GM18502 (cell line): ENCODE data around the gene DPYD.

ENCODE experiments used
- ATAC-seq: cut with Tn5 transposase; IDR thresholded peaks from one replicate; pipeline ENCODE4 v1.9.1; 2021; ENCODE audit warnings: mild to moderate bottlenecking; ENCODE audit not compliant: unreplicated experiment, poor library complexity

The DPYD gene

DNA sequence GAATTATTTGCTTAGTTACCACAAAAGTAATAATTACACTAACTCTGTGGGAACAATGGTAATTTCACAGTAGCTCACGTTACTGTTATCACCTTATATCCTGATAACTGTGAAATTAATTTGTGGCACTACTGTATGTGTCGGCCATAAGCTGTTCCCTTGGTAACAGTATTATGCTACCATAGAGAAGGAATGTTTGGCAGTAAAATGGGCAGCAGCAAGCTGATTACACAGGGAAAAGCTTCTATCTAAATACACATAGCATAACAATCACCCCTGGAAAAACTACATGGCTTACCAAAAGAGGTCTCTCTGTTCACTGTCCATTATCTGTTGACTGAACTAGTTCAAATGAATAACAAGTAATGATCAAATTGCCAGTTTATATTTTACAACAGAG, 124.1 kb downstream of the DPYD start:
- no peak for ATAC-seq

DNA sequence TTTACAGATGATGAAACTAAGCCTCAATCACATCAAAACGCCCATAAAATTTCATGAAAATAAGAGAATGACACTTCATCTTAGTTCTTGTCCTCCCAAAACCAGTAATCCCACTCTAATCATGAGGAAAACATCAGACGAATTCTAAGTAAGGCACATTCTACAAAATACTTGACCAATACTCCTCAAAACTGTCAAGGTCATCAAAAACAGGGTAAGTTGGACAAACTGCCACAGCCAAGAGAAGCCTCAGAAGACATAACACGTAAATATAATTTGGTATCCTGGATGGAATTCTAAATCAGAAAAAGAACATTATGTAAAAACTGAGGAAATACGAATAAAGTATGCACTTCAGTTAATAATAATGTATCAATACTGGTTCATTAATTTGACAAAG, 128.2 kb downstream of the DPYD start:
- ATAC-seq, result no peak

DNA sequence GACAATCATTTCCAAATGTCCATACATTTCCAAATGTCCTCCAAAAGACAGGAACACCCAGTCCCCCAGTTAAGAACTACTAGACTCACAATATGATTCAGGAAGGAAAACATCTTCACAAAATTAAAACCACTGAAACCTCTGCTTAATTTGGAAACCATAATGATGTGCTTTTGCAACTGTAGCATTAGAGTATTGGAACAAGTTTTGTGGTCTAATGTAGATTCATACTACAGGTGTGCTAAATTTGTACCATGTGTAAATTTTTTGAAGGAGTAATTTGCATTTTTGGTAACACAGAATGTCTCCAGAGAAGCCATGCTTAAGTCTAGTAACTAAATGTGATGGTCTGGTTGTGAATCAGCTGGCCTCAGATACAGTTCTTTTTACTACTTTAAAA, 129.6 kb downstream of the DPYD start:
- ATAC-seq, result peak; percentile 79

DNA sequence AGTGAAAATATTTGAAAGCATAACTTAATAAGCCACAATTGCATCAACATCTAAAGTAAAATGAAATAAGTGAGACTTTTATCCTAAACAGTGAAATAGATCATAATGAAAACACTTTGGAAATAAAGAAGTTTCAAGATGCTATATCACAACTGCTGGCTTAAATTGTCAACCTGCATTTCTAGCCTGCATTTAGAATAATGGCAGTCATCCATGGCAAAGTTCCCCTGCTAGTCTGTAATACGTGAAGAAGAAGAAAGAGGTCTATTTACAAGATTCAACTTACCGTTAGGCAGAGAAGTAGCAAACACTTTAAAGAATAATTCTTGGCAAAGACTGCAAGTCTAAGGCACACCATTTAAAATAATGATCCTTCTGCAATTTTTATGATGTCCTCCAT, 133.6 kb downstream of the DPYD start:
- no peak for ATAC-seq

DNA sequence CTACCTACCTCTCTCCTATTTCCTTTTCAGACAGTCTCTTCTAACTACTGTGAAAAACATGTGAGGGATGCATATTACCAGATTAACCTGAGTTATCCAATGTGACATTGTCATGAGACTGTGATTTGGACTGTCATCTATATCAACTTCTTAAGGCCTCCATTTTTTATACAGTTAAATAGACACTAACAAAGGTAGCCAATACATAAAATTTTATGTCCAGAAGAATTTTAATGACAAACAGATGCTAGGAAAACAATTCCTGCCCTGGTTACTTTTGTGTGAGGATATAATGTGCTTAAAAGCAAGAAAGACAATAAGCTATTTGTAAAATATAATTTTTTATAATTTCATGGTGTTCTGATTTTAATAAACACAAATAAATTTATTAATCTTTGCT, 136.2 kb downstream of the DPYD start:
- no peak for ATAC-seq

DNA sequence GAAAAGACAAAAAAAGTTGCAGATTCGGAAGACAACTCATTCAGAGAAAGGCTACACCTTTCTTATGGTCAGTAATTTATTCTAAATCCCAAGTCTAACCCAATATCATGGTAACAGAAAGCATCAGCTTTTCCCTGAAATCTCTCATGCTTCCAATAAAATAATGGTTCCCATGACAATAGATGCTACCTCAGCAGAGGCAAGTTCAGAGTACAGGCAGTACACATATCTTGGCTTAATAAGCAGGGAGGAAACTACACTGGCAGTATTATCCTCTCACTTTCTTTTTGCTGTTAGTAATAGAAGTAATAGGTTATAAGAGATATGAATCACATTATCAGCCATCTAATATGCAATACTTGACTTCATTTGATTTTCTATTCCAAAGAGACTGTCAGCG, 137.1 kb downstream of the DPYD start:
- ATAC-seq, result no peak

DNA sequence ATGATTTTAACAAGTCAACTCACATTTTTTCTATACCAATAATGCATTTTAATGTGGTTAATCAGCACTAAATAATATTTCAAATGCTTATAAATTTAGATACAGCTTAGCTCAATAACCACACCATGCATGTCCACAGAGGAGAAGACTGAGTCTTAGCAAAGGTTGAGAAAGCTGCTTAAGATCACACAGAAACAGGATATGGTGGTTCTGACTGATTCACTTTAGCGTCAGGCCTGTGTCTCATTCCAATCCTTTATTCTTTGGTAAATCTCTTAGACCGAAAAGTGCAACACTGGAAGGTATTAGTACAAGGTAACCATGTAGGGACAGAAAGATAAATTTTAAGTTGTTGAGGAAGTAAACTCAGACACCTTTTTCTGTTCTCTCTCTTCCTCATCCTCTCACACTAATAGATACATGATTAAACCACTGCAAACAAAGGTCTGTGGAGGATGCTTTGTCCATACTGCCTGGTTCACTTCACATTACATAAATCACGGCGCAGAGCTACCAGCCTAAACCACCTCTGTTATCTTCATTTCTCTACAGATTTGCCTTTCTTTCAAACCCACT, 139.0 kb downstream of the DPYD start:
- ATAC-seq, result no peak

DNA sequence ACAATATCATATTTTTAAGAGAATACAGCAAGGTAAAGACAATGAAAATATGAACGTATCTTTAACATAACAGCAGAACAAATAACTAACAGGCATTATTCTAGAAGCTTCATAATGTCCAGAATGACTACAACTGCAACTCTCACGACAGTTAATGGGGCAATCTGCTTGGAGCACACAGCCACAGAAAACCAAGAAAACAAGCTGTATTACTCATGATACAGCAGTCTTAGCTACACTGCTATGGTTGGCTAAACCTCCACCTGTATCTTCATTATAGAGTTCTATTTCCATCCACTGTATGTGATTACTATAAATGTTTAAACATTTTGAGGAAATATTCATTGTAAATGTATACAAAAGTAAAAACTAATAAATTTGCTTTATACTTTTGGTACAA, 139.9 kb downstream of the DPYD start:
- no peak for ATAC-seq

DNA sequence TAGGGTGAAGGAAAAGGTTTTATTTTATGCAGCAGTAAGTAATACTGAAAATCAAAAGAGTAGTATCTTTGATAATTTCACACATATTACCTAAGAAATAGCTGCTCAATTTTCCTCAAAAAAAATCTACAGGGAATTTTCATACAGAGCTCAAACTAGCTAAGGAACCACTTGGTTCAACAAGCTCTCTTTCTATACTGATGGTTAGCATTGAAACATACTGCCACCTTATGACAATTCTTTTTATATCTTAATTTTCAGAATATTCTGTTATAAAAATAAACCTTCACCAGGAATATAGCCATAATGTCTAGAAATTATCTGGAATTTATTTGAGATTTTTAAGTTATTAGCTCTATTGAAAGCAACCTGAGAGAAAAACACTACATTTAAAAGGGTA, 142.1 kb downstream of the DPYD start:
- ATAC-seq, result no peak

DNA sequence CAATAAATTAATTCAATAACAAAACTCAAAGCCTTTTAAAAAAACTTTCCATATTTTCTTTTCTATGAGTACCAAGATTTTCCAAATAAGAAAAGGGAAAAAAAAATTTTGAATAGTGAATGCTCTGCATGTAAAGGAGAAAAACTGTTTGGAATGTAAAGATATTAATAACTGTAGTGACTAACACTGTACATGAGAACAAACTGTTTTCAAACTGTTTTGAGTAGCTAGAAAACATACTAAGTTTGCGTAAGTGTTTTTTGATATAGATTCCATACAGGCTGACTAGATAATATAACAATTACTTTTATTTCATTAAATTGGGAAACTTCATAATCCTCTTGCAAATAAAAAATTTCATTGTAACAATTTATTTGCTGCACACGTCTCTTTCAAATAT, 150.5 kb downstream of the DPYD start:
- ATAC-seq, result no peak

DNA sequence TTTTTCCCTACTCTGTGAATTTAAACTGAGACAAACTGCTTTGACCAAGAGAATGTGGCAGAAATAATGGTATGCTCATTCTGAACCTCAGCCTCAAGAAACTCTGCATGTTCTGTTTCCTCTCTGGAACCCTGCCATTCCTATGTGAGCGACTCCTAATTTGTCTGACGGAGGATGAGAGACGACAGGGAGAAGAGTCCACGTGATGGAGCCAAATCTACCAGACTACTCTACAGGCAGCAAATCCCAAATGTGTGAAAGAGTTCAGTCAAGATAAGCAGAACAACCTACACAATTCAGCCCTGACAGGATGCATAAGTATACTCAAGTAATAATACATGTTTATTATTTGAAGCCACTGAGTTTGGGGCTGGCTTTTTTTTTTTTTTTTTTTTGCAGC, 153.5 kb downstream of the DPYD start:
- ATAC-seq, result no peak

DNA sequence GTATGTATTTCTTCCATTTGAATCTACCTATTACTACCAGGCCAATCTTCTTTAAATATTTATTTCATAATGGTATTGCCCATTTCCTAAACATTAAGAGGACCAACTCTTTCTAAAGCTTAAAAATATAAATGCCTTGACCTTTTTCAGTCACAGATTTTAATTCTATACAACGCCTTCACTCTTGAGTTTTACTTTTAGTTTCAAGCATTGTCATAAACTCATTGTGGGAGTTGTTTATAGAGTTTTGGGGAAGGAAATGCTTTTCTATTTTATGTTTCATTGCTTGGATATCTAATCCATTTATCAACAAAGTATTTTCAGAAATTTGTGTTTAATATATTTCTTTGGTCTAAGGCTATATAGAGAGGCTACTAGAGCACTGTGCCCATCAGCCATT, 155.8 kb downstream of the DPYD start:
- no peak for ATAC-seq

DNA sequence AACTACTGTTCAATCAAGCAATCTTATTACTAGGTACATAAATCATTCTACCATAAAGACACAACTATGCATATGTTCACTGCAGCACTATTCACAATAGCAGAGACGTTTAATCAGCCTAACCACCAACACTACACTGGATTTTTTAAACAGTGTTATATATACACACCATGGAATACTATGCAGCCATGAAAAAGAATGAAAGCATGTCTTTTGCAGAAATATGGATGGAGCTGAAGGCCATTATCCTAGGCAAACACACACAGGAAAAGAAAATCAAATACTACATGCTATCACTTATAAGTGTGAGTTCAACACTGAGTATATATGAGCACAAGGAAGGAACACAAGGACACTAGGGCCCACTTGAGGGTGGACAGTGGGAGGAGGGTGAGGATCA, 159.2 kb downstream of the DPYD start:
- no peak for ATAC-seq

DNA sequence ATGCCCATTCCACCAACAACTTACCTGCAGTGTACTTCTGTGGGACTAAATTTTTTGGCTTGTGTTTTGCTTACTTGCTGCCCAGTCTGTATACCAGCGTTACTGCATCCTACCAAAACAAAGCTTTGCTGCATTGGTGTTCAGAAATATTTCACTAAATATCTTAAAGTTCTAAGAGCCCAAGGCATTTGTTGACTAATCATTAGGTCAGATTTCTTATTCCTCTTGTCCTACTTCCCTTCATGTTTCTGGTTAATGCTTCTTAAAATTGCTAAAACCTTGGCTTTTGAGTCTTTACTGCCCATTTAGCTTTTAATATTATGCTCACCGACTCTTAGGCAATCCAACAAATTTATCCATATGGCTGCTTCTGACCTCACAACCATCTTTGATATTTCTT, 161.8 kb downstream of the DPYD start:
- no peak for ATAC-seq

DNA sequence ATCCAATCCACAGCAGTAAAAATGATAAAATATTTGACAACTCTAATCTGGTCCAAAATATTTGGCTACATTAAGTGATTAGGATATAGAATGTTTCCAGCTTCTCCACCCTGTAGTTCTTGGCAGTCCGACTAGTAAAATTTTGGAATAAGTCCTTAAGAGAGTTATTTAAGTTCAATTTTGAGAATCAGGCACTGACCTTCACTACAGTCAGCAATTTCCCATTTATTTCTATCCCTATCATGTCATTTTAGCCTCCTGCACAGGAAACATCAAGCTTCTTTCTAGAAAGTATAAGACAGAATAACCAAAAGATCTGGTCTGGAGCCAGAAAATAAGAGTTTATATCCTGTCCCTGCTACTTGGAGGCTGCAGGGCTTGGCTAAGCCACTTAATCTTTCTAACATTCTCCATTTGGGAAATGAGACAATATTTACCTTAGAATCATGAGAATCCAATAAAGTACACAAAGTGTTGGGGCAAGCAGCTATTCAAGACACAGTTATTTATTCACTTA, 162.2 kb downstream of the DPYD start:
- ATAC-seq, result no peak

DNA sequence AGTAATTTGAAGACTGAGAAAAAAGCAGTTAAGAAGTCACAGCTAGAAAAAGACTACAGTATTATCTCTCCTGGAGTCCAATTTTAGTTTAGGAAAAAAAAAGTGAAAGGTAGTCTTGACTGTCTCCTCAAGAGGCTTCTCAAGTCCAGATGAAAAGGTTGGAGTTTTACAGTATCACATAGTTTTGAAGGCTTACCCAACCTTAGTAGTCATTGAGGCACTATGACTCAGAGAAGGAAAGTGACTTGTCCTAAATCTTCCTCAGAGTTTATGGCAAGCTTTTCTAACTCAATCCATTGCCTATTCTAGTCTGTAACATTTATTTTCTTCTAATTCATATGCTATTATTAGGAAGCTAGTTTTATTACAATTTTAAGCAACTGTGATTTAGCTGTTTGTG, 174.9 kb downstream of the DPYD start:
- no peak for ATAC-seq

DNA sequence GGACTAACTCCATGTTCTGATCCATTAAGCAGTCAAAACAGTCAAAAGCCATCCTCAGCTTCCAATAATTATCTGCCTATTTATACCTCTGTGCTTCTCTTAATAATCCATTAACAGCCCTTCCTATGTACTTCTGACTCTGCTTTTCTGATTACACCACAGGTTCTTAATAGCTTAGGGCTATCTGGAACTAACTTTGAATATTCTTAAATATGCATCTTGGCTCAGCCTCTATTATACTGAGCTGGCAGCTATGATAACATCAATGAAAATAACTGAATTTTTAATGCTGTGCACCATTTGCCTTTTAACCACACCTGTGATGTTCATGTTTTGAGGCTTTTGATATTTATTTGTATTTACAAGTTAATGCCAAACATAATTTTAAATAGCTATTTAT, 175.9 kb downstream of the DPYD start:
- ATAC-seq, result no peak

DNA sequence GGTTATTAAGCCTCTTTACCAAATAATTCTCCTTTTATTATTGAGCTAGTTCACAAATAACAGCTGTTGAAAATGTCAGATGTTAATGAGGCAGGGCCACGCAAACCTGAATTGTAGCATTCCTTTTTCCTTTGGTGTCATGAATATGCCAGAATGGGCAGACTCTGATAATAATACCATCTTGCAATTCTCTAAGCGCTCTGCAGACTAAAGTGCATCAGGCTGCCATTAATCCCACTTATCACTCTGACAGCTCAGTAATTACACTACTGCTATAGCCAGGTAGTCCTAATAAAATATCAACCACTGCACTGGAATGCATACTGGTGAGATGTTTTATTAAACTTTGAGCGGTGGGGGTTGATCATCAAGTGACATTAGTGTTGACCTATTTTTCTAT, 177.7 kb downstream of the DPYD start:
- no peak for ATAC-seq

DNA sequence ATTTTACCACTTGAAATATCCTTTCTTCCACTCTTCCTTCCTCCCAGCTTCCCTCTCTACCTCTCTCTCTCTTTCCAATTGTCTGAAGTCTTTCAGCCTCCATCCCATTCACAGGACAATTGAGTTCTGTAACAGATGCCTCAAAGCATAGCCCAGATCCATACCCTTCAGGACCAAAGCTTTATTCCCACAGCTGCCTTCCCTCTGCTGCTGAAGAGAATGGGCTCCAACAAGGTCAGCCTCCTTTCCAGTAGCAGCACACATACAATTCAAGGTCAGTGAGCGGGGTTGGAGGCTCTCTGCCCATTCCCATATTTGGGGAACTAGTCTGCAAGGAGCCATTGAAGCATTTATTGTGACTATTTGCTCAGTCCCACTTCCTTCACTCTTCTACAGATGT, 179.9 kb downstream of the DPYD start:
- ATAC-seq, result no peak

DNA sequence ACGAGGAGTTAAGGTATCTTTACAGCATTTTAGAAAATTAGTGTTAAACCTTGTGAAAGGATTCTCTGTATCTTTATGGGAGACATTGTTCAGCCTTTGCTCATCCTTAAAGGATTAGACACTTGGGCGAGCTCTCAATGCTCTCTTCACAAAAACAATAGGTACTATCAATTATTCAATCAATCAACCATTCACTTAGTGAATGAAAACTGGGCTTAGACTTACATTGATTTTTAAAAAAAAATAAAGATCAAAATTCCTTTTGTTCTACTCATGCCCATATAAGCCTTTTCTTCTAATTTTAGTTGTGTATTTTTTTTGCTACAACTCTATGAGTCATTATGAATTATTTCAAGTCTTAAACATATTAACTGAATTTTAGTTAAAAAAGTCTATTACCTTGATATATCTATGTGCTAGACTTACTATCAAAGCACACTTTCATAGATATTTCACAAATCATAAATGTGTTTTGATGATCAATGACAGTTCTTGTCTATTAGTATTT, 181.2 kb downstream of the DPYD start:
- ATAC-seq, result no peak

DNA sequence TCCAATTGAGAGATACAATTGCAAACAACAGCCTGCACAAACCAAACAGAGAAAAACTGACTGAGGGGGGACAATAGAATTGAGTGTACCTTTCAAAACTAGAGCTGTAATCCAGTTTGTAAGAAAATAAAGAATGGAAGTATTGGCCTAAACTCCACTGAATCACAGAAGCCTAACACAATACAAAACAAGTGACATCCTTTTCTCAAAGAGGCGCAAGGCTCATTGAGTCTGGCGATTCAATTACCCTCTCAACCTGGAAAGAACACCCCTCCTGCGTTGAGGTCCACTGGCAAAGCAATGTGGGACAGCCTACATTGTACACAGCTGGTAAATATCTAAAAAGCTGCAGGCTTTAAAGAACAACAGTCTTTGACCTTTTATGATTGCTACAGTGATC, 182.6 kb downstream of the DPYD start:
- no peak for ATAC-seq

DNA sequence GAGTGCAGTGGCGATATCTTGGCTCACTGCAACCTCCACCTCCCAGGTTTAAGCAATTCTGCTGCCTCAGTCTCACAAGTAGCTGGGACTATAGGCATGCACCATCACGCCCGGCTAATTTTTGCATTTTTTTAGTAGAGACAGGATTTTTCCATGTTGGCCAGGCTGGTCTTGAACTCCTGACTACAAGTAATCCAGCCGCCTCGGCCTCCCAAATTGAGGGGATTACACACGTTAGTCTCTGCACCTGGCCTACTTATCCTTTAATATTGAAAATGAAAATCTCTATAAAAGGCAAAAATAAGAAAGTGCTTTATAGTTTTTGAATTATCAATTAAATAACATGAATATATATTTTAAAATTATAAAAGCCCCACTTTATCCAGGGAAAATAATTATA, 190.6 kb downstream of the DPYD start:
- ATAC-seq, result no peak

DNA sequence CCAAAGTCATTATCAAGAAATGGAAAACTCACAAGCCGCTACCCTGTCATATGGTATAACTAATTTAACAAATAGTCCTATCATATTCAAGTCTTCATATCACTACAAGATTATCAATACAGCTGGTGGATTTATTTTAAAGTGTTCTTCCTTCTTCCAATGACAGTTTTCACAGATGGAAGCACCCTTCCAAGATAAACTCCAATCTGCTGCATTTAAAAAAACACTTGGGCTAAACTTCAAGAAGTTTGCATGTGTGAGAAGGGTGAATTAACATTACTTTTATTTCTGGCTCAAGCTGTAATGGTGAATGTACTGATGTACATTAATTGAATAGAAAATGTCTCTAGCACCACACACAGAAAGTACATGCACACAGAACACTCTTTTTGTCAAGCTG, 192.4 kb downstream of the DPYD start:
- no peak for ATAC-seq
